Measurements from ENCODE around the gene KIAA1614.
A peak's percentile ranks its signal among the peaks of the same experiment; 100 is the strongest.
"Not testable (repeated sequence)": the region's sequence is repeated elsewhere in the genome, so short reads cannot be mapped to it uniquely, and the experiment has no call there.

KIAA1614 gene

DNA sequence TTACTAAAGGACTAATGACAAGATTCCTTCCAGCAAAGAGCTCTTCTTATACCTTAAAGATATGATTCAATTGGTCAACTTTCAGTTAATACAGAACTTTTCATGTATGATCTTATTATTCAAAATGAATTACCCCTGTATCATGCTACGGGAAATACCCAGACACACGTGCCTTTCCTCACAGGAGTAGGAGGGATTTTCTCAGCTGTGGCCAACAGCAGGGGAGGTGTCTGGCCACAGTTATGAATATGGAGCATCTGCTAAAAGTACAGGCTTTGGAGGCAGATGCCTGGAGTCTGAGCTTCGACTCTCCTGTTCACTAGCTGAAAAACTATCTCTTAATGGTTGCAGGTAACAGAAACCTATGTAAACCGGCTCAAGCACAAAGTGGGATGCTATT, 53.6 kb downstream of the KIAA1614 start:
- DNase-seq = no peak

DNA sequence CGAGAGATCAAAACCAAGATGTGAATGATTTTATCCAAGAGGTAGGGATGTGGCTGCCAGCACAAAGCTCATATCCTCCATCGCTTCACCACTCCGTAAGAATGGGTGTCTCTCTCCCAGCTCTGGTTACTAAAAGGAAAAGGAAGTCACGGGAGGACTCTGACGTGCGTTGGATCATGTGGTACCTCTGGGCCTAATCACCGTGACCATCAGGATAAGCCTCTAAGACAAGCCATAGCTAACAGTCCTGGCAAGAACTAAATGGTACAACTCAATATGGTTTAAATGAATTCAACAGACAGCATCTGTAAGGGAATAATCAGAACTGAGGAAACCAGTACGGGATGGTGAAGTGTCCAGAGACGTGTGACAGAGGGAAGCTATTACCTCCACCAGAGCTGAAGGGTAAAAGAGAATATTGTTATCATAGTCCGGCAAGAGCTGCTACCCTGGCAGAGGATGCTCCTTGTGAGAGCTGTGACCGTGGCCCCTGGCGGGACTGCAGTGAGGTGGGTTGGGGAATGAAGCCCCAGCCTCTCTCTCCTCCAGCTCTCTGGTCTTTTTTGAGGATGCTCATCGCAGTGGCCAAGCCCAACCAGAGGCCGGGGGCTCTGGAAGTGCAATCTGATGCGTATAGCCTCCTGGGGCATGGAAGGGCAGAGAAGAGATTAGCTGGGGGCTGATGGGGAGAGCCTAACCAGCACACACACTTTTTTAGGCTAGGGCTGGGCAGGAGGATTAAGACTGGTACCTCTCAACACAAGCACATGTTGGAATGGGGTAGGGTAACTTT, 54.2 kb downstream of the KIAA1614 start:
- no peak for DNase-seq

DNA sequence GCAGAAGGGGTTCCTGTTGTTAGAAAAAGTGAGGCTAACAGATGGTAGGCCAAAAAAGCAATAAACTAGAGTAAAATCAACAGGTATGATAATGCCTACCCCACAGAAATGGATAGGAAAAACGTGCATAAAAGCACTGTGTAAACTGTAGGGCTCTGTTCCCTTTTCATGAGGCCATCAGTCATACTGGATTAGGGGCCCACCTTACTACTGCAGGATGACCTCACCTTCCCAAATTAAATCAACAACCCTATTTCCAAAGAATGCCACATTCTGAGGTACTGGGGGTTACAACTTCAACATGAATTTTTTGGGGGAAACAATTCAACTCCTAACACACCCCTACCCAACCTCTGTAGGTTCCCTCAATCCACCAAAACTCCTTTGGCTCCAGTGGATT, 54.9 kb downstream of the KIAA1614 start:
- DNase-seq = no peak

DNA sequence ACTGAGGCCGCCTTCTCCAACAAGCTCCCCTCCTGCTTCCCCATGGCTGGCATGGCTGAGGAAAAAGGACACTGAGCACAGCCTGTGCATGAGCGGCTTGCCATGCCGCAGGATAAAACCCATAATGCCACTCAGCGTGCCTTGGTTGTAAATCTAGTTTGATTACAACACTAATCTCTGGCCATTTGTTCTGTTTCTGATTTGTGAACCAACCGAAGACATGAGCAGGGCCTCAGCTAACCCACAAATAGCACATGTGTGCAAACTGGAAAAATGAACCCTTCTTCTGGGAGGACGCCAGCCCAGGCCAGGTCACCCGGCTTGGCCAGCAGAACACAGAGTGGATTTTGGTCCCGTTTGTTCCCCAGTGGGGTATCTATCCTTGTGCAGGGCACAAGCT, 56.1 kb downstream of the KIAA1614 start:
- DNase-seq = not testable (repeated sequence)

DNA sequence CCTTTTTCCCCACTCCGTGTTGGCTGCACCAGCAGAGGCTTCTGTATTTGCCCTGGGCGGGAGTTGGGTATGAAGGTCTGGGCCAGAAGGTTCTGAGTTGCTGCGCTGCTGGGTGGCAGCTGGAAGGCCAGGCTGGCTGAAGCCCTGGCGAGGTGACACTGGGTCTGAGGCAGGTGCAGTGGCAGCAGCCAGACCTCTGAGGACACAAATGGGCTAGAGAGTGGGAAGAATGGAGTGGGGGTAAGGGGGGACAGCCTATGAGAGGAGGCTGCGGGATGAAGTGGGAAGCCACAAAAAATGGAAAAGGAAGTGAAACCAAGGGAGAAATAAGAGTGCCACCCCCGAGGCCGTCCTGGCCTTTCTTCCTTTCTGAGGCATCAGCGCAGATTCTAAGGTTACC, 56.7 kb downstream of the KIAA1614 start:
- DNase-seq = no peak

DNA sequence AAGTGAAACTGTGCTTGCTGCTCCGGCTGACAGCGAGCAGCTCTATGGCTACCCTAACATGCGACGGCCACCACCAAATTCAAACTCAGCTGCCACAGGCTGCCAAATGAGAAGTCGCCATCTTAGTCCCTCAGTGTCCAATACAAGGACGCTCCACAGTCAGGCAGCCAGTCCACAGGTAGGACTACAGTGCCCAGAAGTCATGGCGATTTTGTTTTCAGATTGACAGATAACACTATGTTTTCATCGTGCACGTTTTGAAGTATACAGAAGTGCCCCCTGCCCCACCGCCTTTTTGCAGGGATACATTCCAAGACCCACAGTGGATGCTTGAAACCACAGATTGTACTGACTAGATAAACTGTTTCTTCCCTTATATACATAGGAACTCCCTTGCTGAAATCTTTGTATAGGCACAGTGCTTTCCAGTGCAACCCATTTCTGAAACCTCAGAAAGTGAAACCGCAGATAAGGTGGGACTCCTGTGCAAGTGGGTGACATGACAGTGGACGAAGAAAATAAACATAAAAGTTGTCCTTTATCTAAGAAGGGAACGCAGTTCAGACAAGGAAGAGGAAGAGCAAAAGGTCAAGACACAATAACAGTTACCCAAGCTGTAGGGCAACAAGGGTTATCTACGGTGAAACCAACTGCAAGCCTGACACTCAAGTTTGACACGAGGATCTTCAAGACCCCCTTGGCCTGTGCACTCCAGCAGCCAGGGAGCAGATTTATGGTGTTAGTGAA, 57.8 kb downstream of the KIAA1614 start:
- no peak for DNase-seq

DNA sequence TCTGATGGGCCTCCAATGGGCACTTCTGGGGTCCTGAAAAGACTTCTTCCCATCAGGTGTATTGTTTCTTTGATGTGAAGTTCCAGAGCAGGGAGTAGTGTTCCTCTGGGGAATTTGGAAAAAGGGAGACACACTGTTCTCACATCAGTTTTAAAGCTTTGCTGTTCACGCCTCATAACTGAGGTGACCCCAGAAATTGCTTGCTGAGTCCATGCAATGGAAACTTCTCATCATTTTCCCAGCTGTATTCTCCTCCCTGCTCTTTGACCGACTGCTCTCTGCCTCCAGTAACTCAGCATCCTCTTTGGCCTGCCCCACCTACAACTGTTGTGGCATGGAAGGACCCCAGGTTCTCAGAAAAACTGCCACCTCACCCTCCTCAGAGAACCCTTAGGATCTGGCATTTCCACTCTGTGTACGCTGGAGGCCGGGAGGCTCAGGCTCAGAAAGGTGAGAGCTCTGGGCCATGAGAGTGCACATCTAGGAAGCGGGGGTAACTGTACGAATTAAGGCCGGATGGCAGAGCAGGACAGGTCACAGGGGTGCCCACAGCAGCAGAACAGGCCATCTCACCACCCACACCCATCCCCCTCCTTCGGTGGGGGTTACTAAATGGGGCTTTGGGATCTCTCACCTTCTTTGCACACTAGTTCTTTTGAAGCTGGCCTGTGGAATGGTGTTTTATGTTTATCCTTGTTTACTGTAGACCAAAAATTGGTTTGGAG, 58.7 kb downstream of the KIAA1614 start:
- DNase-seq = no peak

DNA sequence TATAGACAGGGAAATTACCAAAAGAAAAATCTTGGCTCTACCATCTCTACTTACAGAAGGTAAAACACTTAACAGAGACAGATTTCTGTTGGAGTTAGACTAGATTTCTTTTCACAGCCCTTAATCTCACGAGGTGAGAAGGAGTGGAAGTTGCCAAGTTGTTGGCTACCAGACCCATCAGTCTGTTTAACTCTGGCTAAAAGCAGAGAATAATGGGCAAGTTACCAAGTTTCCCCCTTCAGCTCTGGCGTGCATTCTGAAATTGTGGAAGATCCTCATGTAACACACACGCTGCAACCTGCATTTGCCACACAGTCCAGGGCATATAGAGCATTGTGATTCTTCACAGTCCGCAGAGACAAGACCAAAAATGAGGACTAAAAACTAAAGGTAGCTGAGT, 60.7 kb downstream of the KIAA1614 start:
- DNase-seq = no peak

DNA sequence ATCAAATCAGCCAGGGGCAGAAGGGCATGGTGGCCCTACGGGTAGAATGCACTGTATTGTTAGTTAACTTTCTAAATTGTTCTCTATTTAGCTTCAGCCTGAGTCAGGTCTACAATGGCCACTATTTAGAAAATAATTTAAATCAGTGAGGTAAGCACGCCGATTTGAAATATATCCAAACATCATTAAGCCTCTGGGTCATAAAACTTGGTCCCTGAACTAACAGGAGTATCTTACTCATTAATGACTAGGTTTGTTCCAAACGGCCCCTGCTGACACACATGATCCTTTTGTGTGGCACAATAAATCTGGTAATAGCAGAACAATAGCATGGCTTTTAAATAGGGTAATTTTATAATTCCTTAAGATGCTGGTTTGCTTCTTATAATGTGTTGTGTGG, 61.5 kb downstream of the KIAA1614 start:
- DNase-seq = no peak

DNA sequence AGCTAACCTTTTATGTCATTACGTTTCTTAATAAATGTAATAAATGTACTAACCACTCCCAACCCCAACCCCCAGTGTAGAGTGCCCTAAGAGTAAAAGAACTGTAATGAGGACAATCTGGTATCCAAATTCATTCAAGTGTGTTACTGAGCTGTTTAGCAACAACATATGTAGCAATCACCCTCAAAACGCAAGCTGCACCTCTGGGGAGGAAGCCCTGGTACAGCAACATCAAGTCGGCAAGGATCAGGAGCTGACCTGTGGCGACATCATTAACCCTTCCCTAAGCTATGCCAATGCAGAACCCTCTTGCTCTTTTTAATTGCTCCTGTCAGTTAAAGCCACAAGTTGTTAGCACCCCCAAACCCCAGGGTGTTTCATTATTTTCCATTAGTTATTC, 62.9 kb downstream of the KIAA1614 start:
- DNase-seq = no peak

DNA sequence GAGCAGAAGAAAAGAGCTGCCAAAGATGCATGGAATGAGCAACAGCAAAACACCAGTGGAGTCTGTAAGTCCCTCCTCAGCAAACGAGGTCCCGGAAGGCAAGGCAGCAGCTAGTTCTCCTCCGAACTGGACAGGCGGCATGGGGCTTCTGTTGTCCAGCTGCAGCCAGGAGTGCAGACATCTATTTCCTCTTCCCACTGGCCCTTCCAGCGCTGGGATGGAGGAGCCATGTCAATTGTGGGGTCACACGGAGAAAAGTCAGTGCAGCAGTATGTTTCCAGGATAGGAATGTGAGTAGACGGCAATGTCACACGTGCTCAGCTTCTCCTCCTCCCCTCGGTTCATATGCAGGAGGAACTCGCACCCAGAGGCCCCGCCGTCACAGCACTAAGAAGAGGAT, 63.5 kb downstream of the KIAA1614 start:
- no peak for DNase-seq

DNA sequence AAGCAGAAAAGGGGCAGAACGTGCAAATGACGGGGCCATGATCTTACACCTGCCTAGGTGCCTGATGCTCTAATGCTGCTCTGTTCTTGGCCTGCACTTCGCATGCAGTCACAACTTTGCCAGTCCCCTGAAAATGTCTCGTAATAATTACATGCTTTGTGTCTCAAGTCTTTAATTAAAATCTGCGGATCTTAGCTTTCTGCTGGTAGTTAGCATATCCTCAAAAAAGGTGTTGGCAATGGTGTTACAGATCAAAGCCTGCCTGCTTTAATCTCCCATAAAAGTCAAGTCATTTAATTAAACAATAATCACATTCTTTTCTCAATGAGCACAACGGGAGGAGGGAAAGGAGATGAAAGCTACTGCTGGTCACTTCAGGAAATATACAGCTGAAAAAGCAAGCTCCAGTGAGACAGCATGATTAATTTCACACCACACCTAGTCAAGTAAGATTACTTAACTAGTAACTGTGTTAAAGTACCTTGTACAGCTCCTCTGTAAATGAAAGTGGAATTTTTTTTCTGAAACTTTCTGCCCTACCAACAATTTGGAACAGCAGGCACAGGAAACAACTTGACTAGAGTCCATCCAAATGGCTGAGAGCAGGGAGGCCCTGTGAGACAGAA, 64.1 kb downstream of the KIAA1614 start:
- DNase-seq = no peak

DNA sequence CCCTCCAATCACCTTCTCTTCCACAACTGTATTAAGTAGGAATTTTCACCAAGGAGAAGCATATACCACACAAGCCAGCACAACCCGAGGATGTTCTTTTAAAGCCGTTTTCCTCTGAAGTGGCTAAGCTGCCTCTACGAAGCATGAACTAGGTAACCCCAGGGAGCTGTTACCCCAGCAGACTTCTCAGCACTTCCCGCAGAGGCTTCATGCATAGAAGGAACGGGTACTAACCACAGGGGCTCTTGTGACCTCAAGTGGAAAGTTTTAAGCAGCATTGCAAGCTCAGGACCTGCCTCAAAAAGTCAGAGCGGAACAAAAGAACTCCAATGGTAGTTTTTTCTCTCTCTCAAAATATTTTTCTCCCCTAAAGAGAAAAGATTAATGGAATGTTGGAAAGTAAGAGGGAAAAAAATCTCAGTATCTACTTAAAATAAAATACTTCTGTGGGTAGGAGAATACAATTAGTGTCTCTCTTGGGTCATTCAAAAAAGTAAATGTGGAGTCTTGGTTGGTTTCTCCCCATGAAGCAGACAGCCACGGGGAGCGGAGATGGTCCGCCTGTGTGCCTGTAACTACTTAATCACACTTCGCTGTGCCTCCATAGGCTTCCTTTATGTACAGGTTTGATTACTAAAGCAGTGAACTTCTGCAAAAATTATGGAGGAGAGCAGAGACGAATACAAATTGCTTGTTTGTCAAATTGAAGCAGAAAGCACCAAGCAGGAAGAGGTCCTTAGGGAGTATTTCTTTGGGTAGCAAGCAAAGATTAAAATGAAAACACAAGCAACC, 69.1 kb downstream of the KIAA1614 start:
- DNase-seq = peak; percentile 9 to 30

DNA sequence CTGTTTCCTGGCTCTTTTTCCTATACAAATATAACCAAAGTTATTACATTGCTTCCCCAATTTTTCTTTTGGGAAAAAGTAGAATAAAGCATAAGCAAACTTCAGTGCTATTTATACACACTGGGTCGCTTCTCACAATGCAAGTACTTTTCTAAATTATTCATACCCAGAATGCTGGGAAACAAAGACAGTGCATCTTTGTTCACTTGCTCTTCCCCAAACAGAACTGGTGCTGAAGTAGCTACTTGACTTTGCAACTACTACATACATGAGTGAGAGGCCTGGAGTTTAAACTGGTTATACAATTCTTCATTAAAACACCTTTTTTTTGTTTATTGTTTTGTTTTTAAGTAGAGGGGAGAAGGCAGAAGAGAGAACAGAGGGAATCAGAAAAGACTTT, 69.7 kb downstream of the KIAA1614 start:
- DNase-seq = no peak

DNA sequence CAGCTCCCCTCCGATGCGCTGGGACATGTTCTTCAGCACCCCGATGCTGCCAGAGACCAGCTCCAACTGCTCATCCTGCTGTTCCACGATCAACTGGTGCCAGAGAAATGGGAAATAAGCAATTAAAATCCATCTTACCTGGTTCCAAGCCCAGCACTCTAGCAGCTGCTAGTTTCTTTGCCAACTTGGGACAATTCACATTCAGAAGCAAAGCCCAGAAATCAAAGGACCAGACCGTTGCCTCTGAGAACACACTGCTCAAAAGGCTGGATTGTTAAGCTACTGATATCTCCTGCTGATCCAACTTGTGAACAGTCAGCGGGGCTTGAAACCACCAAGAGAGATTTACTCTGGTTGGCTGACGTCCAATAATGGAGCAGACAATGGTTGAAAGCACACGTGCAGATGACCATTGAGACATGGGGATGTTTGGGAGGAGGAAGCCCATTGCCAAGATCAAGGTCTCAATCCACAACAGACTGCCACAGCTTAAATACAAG, 75.6 kb downstream of the KIAA1614 start:
- DNase-seq = no peak

DNA sequence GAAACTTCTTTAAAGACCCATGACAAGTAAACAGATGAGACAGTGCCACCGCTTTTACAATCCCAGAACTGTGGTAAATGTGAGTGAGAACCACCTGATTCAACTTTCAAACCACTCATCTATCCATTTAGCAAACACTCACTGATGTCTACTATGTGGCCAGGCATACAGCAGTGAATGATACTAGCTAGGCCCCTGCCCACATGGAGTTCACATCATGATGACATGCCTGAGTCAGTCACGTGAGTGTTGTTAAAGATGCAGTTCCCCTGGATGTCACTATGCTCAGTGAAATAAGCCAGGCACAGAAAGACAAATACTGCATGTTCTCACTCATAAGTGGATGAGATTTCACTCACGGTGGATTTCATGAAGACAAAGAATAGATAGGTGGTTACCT, 81.6 kb downstream of the KIAA1614 start:
- no peak for DNase-seq

DNA sequence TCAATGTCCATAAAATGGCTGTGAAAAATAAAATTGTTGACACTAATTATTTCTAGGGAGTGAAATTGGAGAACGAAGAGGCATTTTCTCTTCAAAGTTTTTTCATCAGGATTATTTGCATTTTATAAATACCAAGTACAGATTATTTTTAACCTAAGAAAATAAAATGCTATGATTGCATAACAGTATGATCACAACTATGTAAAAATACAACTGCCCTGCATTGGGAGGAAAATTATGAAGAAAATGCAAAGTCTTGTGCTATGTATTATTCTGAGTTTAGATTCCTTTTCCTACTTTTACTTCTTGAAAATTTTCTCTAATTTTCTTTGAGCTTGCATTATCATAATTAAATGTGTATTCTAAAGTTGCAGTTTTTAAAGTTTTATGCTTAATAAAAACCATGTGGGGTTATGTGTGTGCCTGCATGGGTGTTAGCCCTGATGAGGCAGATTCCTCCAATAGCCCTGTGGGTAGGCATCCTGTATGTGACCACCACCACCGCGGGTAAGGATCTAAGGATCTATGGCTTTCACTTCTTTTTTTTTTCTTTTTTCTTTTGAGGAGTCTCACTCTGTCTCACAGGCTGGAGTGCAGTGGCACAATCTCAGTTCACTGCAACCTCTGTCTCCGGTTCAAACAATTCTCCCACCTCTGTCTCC, 85.3 kb downstream of the KIAA1614 start:
- no peak for DNase-seq
